Neutrophil (primary cell): ENCODE data around the gene GATAD2B.

Experiments used
- H3K27ac ChIP-seq: fragments of 200-600 bp; sonication (generic); 2 replicates; pipeline ENCODE4 v1.5.1; 2016; ENCODE audit warnings: mild to moderate bottlenecking, moderate library complexity
- H3K27me3 ChIP-seq: fragments of 200-600 bp; sonication (generic); 2 replicates; pipeline ENCODE4 v1.6.0; 2016; ENCODE audit warnings: mild to moderate bottlenecking
- H3K36me3 ChIP-seq: fragments of 200-600 bp; sonication (generic); 2 replicates; pipeline ENCODE4 v1.5.1; 2017
- H3K4me1 ChIP-seq, 2 experiments: fragments of 200-600 bp in 1 of 2; sonication (generic) in 1 of 2; 1 replicate in 1 of 2; 2 replicates in 1 of 2; pipeline versions ENCODE4 v1.5.1 to v1.6.1; 2013 to 2016; ENCODE audit warnings: low read depth in 1 of 2, low read length in 1 of 2, mild to moderate bottlenecking in 1 of 2, moderate library complexity in 1 of 2; ENCODE audit not compliant: control insufficient read depth in 1 of 2, insufficient read depth in 1 of 2
- H3K4me3 ChIP-seq, 2 experiments: fragments of 200-600 bp in 1 of 2; sonication (generic) in 1 of 2; 1 replicate in 1 of 2; 2 replicates in 1 of 2; pipeline ENCODE4 v1.5.1; 2013 to 2016; ENCODE audit warnings: low read depth in 1 of 2, low read length in 1 of 2, mild to moderate bottlenecking in 1 of 2, moderate library complexity in 1 of 2
- H3K9me3 ChIP-seq: fragments of 200-600 bp; sonication (generic); 2 replicates; pipeline ENCODE4 v1.5.1; 2016
- TF ChIP-seq, protein P1 (sequence below): fragments of 200-600 bp; sonication (generic); IDR thresholded peaks from 2 replicates; pipeline ENCODE4 v1.5.1; 2016; ENCODE audit warnings: antibody characterized with exemption

GATAD2B gene

DNA sequence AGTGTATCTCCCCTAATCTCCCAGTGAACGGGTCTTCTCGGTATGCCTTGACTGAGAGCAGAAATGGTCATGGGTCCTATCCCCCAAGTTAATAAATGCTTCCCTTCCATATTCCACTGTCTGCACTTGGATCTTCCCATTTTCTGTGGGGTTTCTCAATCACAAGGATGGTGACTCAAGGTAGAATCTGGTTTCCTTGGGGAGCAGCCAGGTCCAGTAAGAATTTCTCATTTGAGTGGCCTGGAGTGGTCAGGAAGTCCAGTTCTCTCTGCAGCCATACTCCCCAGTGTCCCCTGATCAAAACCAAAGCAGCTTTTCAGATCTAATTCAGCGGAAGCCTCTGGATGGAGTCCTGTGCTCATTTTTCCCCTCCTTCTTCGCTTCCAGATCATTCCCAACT is 162.3 kb downstream of the GATAD2B start:
- TF ChIP-seq, protein P1, sequence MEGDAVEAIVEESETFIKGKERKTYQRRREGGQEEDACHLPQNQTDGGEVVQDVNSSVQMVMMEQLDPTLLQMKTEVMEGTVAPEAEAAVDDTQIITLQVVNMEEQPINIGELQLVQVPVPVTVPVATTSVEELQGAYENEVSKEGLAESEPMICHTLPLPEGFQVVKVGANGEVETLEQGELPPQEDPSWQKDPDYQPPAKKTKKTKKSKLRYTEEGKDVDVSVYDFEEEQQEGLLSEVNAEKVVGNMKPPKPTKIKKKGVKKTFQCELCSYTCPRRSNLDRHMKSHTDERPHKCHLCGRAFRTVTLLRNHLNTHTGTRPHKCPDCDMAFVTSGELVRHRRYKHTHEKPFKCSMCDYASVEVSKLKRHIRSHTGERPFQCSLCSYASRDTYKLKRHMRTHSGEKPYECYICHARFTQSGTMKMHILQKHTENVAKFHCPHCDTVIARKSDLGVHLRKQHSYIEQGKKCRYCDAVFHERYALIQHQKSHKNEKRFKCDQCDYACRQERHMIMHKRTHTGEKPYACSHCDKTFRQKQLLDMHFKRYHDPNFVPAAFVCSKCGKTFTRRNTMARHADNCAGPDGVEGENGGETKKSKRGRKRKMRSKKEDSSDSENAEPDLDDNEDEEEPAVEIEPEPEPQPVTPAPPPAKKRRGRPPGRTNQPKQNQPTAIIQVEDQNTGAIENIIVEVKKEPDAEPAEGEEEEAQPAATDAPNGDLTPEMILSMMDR, result no peak
- H3K36me3 ChIP-seq, result peaks cover 98% of the 10 kb centered on the region
- no peak overlapping the region for H3K4me3 ChIP-seq
- no peaks in the 10 kb centered on the region for H3K4me1 ChIP-seq
- no peaks in the 10 kb centered on the region for H3K27me3 ChIP-seq
- no peak overlapping the region for H3K27ac ChIP-seq
- no peaks in the 10 kb centered on the region for H3K9me3 ChIP-seq
